Lung microvascular endothelial cell (primary cell): ENCODE results near the gene SOS2. TPM values are rescaled to one million over a fixed set of nuclear protein-coding genes. Genes with fewer than 3 reads are reported as not detected.
A peak's percentile ranks its signal among the peaks of the same experiment; 100 is the strongest.

Source experiments
- DNase-seq, 2 donors: peaks; one replicate each; pipeline versions ENCODE4 v3.0.0 to v3.0.0-alpha.2; 2010; ENCODE audit warnings: low read depth in 2 of 2
- total RNA-seq: library from RNA; depleted of rRNA; stranded (reverse); fragments of >200 nt; gene quantifications from 2 replicates; pipeline ENCODE4 v1.2.1, GENCODE V29; 2014

SOS2 gene
- 17.9 and 28.8 TPM in 2 replicates for total RNA-seq

DNA sequence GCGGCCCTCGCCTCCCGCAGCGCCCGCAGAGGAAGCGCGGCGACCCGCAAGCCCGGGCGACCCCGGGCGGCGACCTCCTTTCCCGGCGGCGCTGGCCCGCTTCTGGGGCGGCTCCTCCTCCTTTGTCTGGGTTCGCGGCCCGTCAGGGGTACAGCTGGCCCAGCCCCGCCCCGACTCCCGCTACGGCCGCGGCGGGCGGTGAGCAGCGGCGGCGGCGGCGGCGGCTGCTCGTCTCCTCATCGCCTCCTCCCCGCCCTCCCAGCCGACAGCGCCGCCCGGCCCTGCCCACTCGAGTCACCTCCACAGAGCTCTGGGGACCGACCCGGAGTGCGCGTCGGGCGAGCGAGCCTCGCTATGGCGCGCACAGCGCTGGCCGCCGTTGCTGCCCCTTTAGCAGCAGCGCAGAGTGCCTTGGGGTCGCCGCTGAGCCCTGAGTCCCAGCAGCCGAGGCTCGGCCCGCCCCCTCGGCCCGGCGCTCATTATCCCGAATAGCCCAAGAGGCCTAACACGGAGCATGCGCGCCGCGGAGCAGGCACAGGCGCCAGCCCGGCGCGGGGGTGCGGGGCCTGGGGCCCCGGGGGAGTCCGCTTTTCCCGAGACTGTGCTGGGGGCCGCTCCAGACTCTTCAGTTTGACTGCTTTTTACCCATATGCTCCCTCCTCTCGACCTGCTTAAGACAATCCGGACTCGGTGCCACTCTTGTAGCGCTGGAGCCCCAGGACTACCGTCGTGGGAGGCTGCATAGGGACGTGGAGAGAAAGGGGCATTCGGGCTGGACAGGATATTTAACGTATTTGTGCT is at the start of gene SOS2:
Gene SOS2 (minus strand): TSS at position 104 of the 801 bp plus-strand sequence. CDS start 295 bp downstream, outside the sequence.
- DNase-seq = peak; percentile 87 to 89

DNA sequence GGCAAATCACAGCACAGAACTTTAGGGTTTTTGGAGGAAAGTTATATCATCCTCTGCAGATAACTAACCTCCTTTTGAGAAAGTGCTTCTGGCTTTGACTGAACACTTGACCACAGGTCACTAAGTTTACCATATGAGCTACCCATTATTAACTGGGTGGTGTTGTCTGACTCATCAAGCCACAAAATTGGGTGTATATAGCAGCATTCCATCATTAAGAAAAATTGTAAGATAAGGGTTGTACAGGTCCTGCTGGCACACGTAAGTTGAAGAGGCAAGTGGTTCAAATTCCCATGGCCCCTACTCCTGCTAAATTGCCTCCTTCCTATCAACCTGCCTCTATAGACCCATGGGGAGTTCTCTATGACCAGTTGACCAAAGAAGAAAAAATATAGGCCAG is 41.1 kb upstream of the SOS2 start:
- DNase-seq = no peak

- no peak for DNase-seq
Measured at GRCh38 chr14:50270932-50271331, 39.6 kb upstream of the SOS2 start.

DNA sequence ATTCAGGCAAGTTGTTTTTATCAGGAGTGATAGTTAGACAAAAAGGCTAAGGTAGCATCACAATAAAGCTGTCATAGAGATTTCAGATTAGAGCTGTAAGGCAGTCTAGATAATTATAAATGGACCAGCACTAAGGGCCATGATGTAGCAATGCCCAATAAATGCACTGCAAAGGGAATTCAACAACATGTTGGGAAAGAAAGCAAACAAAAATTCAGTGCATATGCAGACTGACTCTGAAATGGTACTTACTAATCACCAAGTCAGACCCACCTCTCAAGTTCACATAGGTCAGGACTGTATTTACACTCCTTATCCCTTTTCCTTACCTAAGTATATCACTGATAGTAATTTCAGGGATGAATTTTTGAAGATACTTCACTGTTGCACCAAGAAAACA is 33.7 kb upstream of the SOS2 start:
- DNase-seq = no peak

- DNase-seq = no peak
Measured at GRCh38 chr14:50263321-50263720, 31.9 kb upstream of the SOS2 start.

DNA sequence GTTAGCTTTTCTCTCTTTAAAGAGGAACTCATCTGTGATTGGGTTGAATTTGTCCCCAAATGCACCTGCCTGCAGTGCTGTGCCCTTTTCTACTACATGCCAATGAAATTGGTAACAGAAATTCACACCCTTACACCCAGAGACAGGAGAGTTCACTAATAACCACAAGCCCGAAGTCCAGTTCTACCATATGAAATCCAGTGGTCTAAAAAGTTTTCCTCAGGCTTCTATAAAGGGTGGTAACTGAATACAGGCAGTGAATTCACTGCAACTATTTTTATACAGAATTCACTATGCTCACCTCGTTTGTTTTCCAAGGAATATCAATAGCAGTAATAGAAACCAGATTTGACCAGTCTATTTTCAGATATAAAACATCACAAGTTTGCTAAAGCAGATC is 31.5 kb upstream of the SOS2 start:
- DNase-seq = no peak

DNA sequence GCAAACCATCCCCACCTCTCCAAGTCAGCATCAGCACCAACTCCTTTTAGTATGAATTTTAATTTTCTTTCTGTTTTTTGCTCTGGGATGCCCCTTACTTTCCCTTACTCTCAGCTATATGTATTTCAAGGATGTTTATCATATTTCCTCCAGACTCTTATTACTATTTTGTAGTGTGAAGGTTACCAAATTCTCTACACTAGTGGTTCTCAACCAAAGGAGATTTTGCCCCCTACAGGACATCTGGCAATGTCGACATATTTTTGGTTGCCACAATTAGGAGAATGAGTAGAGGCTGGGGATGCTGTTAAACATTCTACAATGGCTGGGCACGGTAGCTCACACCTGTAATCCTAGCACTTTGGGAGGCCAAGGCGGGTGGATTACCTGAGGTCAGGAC is 29.1 kb upstream of the SOS2 start:
- DNase-seq = peak; percentile 54 to 65

- DNase-seq = no peak
Measured at GRCh38 chr14:50260072-50260471, 28.7 kb upstream of the SOS2 start.

- peak in 1 of 2 donors; percentile 7 for DNase-seq
Measured at GRCh38 chr14:50257732-50258131, 26.4 kb upstream of the SOS2 start.

DNA sequence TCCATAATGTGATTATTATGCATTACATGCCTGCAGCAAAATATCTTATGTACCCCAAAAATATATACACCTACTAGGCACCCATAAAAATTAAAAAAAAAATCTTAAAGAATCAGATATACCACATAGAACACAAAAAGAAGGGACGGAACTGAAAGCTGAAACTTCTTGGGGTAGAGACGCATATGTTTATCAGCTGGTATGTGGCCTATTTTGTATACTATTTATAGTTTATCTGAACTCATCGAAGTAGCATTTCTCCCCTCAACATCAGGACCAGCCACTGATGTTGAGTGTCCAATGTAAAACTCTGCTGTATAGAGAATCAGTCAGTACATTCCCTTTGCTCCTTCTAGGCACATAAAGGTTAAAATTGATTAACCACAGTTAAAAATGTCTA is 22.9 kb upstream of the SOS2 start:
- no peak for DNase-seq

DNA sequence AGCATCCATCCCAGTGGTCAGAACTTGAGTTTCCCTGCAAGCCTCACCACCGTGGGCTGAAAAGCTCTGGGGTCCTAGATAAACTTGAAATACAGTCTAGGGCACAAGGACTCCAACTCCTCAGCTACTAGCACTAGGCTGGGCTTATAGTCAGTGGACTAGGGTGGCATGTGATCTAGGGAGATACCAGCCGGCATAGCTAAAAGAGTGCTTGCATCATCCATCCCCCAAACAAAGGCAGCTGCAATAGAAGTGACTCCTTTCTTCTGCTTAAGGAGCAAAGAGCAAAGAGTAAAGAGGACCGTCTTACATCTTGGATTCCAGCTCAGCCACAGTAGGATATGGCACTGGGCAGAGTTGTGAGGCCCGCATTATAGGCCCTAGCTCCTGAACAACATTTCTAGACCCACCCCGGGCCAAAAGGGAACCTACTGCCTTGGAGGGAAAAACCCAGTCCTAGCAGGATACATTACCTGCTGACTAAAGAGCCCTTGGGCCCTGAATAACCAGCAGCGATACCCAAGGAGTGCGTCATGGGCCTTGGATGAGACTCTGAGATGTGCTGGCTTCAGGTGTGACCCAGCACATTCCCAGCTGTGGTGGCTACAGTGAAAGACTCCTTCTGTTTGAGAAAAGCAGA is 17.9 kb upstream of the SOS2 start:
- no peak for DNase-seq

DNA sequence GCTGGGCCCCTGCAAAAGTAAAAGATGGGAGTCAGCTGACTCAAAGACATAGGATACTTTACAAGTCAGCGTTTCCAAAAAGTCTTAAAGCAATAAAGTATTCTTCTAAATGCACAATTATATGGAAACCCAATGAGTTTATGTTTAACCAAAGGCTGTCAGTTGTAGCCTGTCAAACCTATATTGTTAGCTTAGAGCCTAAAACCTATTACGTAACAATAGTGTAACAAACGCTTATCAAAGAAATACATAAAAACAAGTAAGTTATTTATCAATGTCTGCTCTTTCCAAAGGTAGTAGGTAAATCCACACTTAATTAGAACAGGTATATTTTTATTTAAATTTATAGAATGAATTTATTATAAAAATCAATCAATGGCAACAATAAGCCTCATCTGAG is 15.9 kb upstream of the SOS2 start:
- DNase-seq = no peak

DNA sequence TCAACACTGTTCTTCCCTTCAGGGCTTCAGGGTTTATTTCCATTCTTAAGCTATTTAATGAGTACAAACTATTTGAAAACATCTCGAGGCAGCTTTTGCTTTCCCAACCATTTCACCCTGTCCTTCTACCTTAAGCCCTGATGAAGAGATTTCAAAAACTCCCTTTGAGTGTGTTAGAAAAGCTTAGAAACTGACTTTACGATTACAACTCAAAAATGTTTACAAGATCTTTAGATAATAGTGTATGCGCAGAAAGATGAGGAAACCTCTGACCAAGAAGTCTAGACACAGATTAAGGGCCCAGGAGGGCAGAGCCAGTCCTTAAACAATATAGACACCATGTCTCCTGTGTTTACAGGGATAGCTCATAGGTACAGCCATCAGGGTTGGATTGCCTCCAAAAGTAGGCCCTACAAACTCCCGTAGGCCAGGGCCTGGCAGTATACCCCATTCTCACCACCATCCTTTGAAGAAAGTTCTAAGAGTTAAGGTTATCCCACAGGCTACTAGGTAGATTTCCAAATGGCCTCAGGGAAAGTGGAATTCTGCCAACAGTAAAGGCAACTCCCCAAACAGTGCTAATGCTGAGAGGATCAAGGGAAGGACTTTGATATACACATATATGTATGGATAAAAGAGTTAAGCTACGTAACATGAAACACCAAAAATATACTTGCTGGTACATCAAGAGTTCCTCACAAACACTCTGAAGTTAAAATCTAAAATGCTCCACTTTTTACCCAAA is 11.4 kb upstream of the SOS2 start:
- no peak for DNase-seq

GRCh38 chr14:50242096-50242495 is 10.7 kb upstream of the SOS2 start:
- DNase-seq = peak in 1 of 2 donors; percentile 11

DNA sequence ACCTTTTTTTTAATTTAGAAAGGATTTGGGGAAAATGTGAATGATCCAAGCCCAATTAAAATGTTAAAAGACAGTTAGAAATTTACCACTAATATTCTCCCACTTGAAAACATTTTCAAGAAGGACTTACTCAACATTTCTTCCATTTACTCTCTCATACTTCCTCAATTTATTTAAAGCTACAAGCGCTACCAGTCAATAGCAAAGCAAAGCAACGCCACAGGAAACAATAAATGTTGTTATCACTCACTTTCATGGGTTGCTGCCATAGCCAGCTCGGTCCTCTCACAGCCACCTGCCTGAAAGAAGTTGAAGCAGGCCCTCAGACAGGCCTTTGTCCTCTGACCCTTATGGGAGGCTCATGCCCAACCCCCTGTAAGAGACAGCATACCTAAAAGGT is 6.0 kb upstream of the SOS2 start:
- DNase-seq = no peak

- no peak for DNase-seq
Measured at GRCh38 chr14:50233951-50234250, 2.5 kb upstream of the SOS2 start.

GRCh38 chr14:50233166-50233950 is 2.0 kb upstream of the SOS2 start:
- DNase-seq = no peak

GRCh38 chr14:50232276-50232642 is 881 bp upstream of the SOS2 start:
- no peak for DNase-seq

DNA sequence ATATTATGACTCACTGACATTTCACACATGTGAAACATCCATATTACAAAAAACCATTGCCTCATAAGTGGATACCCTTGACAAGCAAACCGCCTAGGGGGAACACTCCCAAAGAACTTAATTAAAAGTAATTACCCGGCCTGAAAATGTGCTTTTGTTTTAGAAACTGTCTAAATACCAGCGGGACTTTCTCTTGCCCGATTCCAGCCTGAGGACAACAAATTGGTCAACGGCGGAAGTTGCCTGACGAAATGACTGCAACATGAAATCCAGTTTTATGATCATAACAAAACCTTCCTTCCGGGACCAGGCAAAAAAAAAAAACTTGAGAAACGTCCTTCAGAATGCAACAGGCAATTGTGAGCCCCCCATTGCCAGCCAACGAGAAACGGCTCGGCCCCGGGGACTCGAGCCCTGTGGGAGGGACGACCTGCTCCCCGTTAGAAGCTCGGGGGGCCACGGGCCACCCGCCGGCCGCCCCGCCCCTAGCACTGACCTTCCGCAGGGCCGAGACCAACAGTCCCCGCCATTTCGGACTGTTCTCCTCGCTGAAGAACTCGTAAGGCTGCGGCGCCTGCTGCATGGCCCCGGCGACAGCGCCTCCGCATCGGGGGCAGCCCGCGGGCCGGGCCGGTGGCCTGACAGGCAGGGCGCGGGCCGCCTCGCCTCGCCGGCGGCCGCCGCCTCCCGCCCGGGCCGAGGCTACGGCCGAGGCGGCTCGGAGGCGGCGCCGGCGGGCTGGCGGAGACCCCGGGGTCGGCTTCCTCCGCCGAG is 490 bp downstream of the SOS2 start:
- peak; percentile 71 to 80 for DNase-seq

DNA sequence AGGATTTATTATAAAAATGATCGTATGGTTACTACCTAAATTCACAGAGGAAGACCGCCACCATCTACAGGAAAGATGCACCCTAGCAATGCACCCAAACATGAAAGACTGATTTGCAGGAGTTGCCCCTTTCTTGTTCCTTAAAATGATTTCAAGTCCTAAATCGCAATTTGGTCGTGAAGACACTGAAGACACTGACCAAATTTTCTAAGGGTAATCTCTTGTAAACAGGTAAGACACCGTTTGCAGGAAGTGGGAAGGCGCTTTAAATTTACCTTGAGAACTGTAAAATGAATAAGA is 1.0 kb downstream of the SOS2 start:
- DNase-seq = no peak

GRCh38 chr14:50229681-50230080 is 1.7 kb downstream of the SOS2 start:
- no peak for DNase-seq
